NCI-H2196 treated with DMSO at 0.1 percent for 48 hours (cell line): ENCODE results near the gene NPBWR2.
A peak's percentile ranks its signal among the peaks of the same experiment; 100 is the strongest.

ENCODE experiments used
- DNase-seq: peaks from one replicate; lab custom pipeline; 2025; ENCODE audit not compliant: unreplicated experiment; lab: John Stamatoyannopoulos, UW

Gene NPBWR2

GRCh38 chr20:64058536-64058935, 48.8 kb downstream of the NPBWR2 start:
- no peak for DNase-seq

GRCh38 chr20:64057628-64058498, 49.5 kb downstream of the NPBWR2 start:
- DNase-seq, result peak; percentile 34

- no peak for DNase-seq
These were observed 50.3 kb downstream of the NPBWR2 start for GRCh38 chr20:64056889-64057627.

GRCh38 chr20:64056639-64056888, 50.8 kb downstream of the NPBWR2 start:
- DNase-seq, result no peak

GRCh38 chr20:64055893-64056638, 51.3 kb downstream of the NPBWR2 start:
- DNase-seq, result no peak

GRCh38 chr20:64055396-64055892, 51.9 kb downstream of the NPBWR2 start:
- DNase-seq, result no peak

- no peak for DNase-seq
These were observed 53.3 kb downstream of the NPBWR2 start for GRCh38 chr20:64053841-64054661.
